Mesenchymal stem cell (in vitro differentiated cells and primary cell): ENCODE results near the gene PRIM2.
"Not testable (repeated sequence)": the region's sequence is repeated elsewhere in the genome, so short reads cannot be mapped to it uniquely, and the experiment has no call there.

Experiments
- DNase-seq: peaks from one replicate; pipeline ENCODE4 v3.0.0-alpha.2; 2013
- H2AFZ ChIP-seq: one replicate; pipeline ENCODE4 v1.6.1; 2013; ENCODE audit warnings: low read depth, mild to moderate bottlenecking, control low read depth, inconsistent platforms, low read length, moderate library complexity
- H2AK5ac ChIP-seq: 2 replicates; pipeline ENCODE4 v1.6.1; 2013; ENCODE audit warnings: low read length, moderate library complexity, mild to moderate bottlenecking, inconsistent platforms; ENCODE audit not compliant: severe bottlenecking
- H2BK120ac ChIP-seq: one replicate; pipeline ENCODE4 v1.6.1; 2013; ENCODE audit warnings: low read depth, mild to moderate bottlenecking, inconsistent platforms, low read length, moderate library complexity
- H2BK12ac ChIP-seq, 2 experiments: one replicate each; pipeline ENCODE4 v1.6.1; 2013; ENCODE audit warnings: inconsistent platforms in 2 of 2, low read length in 2 of 2, mild to moderate bottlenecking in 2 of 2, moderate library complexity in 2 of 2, control low read depth in 1 of 2
- H2BK15ac ChIP-seq: one replicate; pipeline ENCODE4 v1.6.1; 2013; ENCODE audit warnings: mild to moderate bottlenecking, low read depth, inconsistent platforms; ENCODE audit not compliant: poor library complexity, severe bottlenecking
- H2BK5ac ChIP-seq: 2 replicates; pipeline ENCODE4 v1.6.1; 2013; ENCODE audit warnings: low read depth, mild to moderate bottlenecking, low read length, control low read depth, inconsistent platforms; ENCODE audit not compliant: poor library complexity, severe bottlenecking
- H3K14ac ChIP-seq, 2 experiments: one replicate each; pipeline ENCODE4 v1.6.1; 2013; ENCODE audit warnings: inconsistent platforms in 2 of 2, low read length in 2 of 2, control low read depth in 1 of 2, mild to moderate bottlenecking in 1 of 2, moderate library complexity in 1 of 2
- H3K18ac ChIP-seq, 2 experiments: one replicate each; pipeline ENCODE4 v1.6.1; 2013; ENCODE audit warnings: inconsistent platforms in 2 of 2, low read length in 2 of 2, control low read depth in 1 of 2, low read depth in 1 of 2, mild to moderate bottlenecking in 1 of 2
- H3K23ac ChIP-seq, 2 experiments: one replicate each; pipeline ENCODE4 v1.6.1; 2013; ENCODE audit warnings: inconsistent platforms in 2 of 2, low read length in 2 of 2, mild to moderate bottlenecking in 2 of 2, moderate library complexity in 2 of 2, control low read depth in 1 of 2
- H3K27ac ChIP-seq: 2 replicates; pipeline ENCODE4 v1.5.1; 2013; ENCODE audit warnings: mild to moderate bottlenecking, moderate library complexity, low read length, control low read depth, inconsistent platforms; ENCODE audit not compliant: poor library complexity, severe bottlenecking
- H3K27me3 ChIP-seq, 2 experiments: 2 replicates each; pipeline versions ENCODE4 v1.6.1 to v1.7.0; 2013; ENCODE audit warnings: low read length in 2 of 2, mild to moderate bottlenecking in 2 of 2, moderate library complexity in 2 of 2, control low read depth in 1 of 2, inconsistent platforms in 1 of 2; ENCODE audit not compliant: control insufficient read depth in 1 of 2, insufficient read depth in 1 of 2
- H3K36me3 ChIP-seq, 2 experiments: 2 replicates each; pipeline versions ENCODE4 v1.6.1 to v1.7.0; 2013; ENCODE audit warnings: low read length in 2 of 2, control low read depth in 1 of 2, inconsistent platforms in 1 of 2, low read depth in 1 of 2, mild to moderate bottlenecking in 1 of 2; ENCODE audit not compliant: insufficient read depth in 2 of 2, control insufficient read depth in 1 of 2
- H3K4ac ChIP-seq, 2 experiments: one replicate each; pipeline ENCODE4 v1.6.1; 2013; ENCODE audit warnings: inconsistent platforms in 2 of 2, low read length in 2 of 2, mild to moderate bottlenecking in 2 of 2, moderate library complexity in 2 of 2, control low read depth in 1 of 2, low read depth in 1 of 2
- H3K4me1 ChIP-seq: 2 replicates; pipeline ENCODE4 v1.6.1; 2013; ENCODE audit warnings: low read depth, low read length, control low read depth; ENCODE audit not compliant: control insufficient read depth, insufficient read depth
- H3K4me2 ChIP-seq: 2 replicates; pipeline ENCODE4 v1.6.1; 2013; ENCODE audit warnings: low read length, mild to moderate bottlenecking, inconsistent platforms; ENCODE audit not compliant: poor library complexity, severe bottlenecking
- H3K4me3 ChIP-seq, 2 experiments: 2 replicates each; pipeline versions ENCODE4 v1.5.1 to v1.7.0; 2013; ENCODE audit warnings: low read length in 2 of 2, mild to moderate bottlenecking in 2 of 2, control low read depth in 1 of 2, low read depth in 1 of 2; ENCODE audit not compliant: insufficient read depth in 1 of 2
- H3K79me1 ChIP-seq: replicated peaks from 2 replicates; pipeline ENCODE4 v1.6.1; 2013; ENCODE audit warnings: mild to moderate bottlenecking, control low read depth, low read length, inconsistent platforms; ENCODE audit not compliant: poor library complexity, severe bottlenecking
- H3K9ac ChIP-seq: 2 replicates; pipeline ENCODE4 v1.7.0; 2013; ENCODE audit warnings: mild to moderate bottlenecking, low read length, moderate library complexity
- H3K9me3 ChIP-seq: 2 replicates; pipeline ENCODE4 v1.7.0; 2013; ENCODE audit warnings: mild to moderate bottlenecking, low read length; ENCODE audit not compliant: control insufficient read depth
- H4K8ac ChIP-seq: one replicate; pipeline ENCODE4 v1.6.1; 2013; ENCODE audit warnings: inconsistent platforms, mild to moderate bottlenecking, low read length, moderate library complexity
- H4K91ac ChIP-seq: one replicate; pipeline ENCODE4 v1.6.1; 2013; ENCODE audit warnings: mild to moderate bottlenecking, low read length, inconsistent platforms
- WGBS: methylation state at CpG from one replicate; pipeline ENCODE4 v1.1.7; 2013; ENCODE audit warnings: mixed read lengths; 5-methylcytosine and 5-hydroxymethylcytosine counted together

Gene PRIM2

GRCh38 chr6:57310817-57311157, 6.6 kb upstream of the PRIM2 start:
- no peak overlapping the region for H3K27ac ChIP-seq
- no peak for DNase-seq
- H3K27me3 ChIP-seq = no peaks in the 10 kb centered on the region
- H3K4me2 ChIP-seq = no peak overlapping the region
- no peak overlapping the region for H2BK15ac ChIP-seq
- H2AK5ac ChIP-seq = no peak overlapping the region
- H4K8ac ChIP-seq = no peak overlapping the region
- no peaks in the 10 kb centered on the region for H3K9me3 ChIP-seq
- H3K36me3 ChIP-seq = no peaks in the 10 kb centered on the region
- H2BK12ac ChIP-seq = no peak overlapping the region
- H3K9ac ChIP-seq = no peak overlapping the region
- no peak overlapping the region for H3K18ac ChIP-seq
- H3K4me1 ChIP-seq = peaks cover 7% of the 10 kb centered on the region
- H3K4ac ChIP-seq = no peak overlapping the region
- H2BK5ac ChIP-seq = no peak overlapping the region
- H3K23ac ChIP-seq = no peak overlapping the region
- no peak overlapping the region for H3K4me3 ChIP-seq
- H2BK120ac ChIP-seq = no peak overlapping the region
- H3K14ac ChIP-seq = no peak overlapping the region
- no peaks in the 10 kb centered on the region for H3K79me1 ChIP-seq
- H4K91ac ChIP-seq = peak overlapping the region; percentile 68
- WGBS = 96% methylated on average over 24 of the region's 24 CpGs
- no peak overlapping the region for H2AFZ ChIP-seq

DNA sequence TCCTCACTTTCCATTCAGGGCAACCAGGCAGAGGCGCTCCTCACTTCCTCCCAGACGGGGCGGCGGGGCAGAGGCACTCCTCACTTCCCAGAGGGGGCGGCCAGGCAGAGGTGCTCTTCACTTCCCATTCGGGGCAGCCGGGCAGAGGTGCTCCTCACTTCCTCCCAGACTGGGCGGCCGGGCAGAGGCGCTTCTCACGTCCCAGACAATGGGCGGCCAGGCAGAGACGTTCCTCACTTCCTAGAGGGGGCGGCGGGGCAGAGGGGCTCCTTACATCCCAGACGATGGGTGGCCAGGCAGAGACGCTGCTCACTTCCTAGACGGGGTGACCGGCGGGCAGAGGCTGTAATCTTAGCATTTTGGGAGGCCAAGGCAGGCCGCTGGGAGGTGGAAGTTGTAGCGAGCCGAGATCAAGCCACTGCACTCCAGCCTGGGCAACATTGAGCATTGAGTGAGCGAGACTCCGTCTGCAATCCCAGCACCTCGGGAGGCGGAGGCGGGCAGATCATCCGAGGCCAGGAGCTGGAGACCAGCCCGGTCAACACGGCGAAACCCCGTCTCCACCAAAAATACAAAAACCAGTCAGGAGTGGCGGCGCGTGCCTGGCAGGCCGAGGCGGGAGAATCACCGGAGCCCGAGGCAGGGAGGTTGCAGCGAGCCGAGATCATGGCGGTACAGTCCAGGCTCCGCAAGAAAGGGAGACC, 6.0 kb upstream of the PRIM2 start:
- not testable (repeated sequence) for H2BK15ac ChIP-seq, H4K8ac ChIP-seq, H3K27ac ChIP-seq, H3K4ac ChIP-seq, H2BK120ac ChIP-seq, H3K9ac ChIP-seq, H3K36me3 ChIP-seq, H3K14ac ChIP-seq, H3K79me1 ChIP-seq, H2AK5ac ChIP-seq, H3K9me3 ChIP-seq, H3K27me3 ChIP-seq, H4K91ac ChIP-seq, H2BK5ac ChIP-seq, H3K4me2 ChIP-seq, H2AFZ ChIP-seq, H3K18ac ChIP-seq, H3K23ac ChIP-seq, H3K4me3 ChIP-seq, DNase-seq, H3K4me1 ChIP-seq, H2BK12ac ChIP-seq
- WGBS = 97% methylated on average over 27 of the region's 44 CpGs

GRCh38 chr6:57312004-57312345, 5.5 kb upstream of the PRIM2 start:
- DNase-seq = no peak
- 86% methylated on average over 1 of the region's 3 CpGs for WGBS

GRCh38 chr6:57313009-57313408, 4.4 kb upstream of the PRIM2 start:
- no peak overlapping the region for H3K23ac ChIP-seq
- peaks cover 5% of the 10 kb centered on the region for H3K79me1 ChIP-seq
- H2AK5ac ChIP-seq = no peak overlapping the region
- no peak overlapping the region for H3K18ac ChIP-seq
- H3K4me2 ChIP-seq = no peak overlapping the region
- H4K91ac ChIP-seq = no peak overlapping the region
- H2BK5ac ChIP-seq = no peak overlapping the region
- H2BK12ac ChIP-seq = no peak overlapping the region
- peaks cover 7% of the 10 kb centered on the region for H3K4me1 ChIP-seq
- no peak overlapping the region for H3K4ac ChIP-seq
- no peak overlapping the region for H2BK120ac ChIP-seq
- H3K27me3 ChIP-seq = no peaks in the 10 kb centered on the region
- H3K9me3 ChIP-seq = no peaks in the 10 kb centered on the region
- no peak overlapping the region for H2BK15ac ChIP-seq
- H3K14ac ChIP-seq = no peak overlapping the region
- DNase-seq = no peak
- no peaks in the 10 kb centered on the region for H3K36me3 ChIP-seq
- peak overlapping the region; percentile 86 for H3K9ac ChIP-seq
- no peak overlapping the region for H2AFZ ChIP-seq
- H3K27ac ChIP-seq = peak overlapping the region; percentile 76
- peak overlapping the region in 1 of 2 experiments; percentile 41 for H3K4me3 ChIP-seq
- H4K8ac ChIP-seq = no peak overlapping the region

More at GRCh38 chr6:57312004-57312345, 5.5 kb upstream of the PRIM2 start:
- Histone ChIP-seq H4K91ac (no peak overlapping the region), H3K27ac (peak overlapping the region; percentile 64), H2BK12ac (peak overlapping the region in 1 of 2 experiments; percentile 52), H3K79me1 (no peaks in the 10 kb centered on the region), H3K4ac (no peak overlapping the region), H3K14ac (no peak overlapping the region), H3K4me3 (no peak overlapping the region), H2BK120ac (no peak overlapping the region), H2BK15ac (no peak overlapping the region), H3K4me1 (peaks cover 7% of the 10 kb centered on the region), H4K8ac (no peak overlapping the region), H3K27me3 (no peaks in the 10 kb centered on the region), H3K36me3 (no peaks in the 10 kb centered on the region), H3K18ac (no peak overlapping the region), H3K9me3 (no peaks in the 10 kb centered on the region), H3K9ac (peak overlapping the region; percentile 86), H2AFZ (no peak overlapping the region), H2BK5ac (no peak overlapping the region), H3K23ac (no peak overlapping the region), H2AK5ac (no peak overlapping the region), H3K4me2 (no peak overlapping the region)
